Measurements from ENCODE around the gene SLC39A8.
A peak's percentile ranks its signal among the peaks of the same experiment; 100 is the strongest.
"Not testable (repeated sequence)": the region's sequence is repeated elsewhere in the genome, so short reads cannot be mapped to it uniquely, and the experiment has no call there.

The SLC39A8 gene

DNA sequence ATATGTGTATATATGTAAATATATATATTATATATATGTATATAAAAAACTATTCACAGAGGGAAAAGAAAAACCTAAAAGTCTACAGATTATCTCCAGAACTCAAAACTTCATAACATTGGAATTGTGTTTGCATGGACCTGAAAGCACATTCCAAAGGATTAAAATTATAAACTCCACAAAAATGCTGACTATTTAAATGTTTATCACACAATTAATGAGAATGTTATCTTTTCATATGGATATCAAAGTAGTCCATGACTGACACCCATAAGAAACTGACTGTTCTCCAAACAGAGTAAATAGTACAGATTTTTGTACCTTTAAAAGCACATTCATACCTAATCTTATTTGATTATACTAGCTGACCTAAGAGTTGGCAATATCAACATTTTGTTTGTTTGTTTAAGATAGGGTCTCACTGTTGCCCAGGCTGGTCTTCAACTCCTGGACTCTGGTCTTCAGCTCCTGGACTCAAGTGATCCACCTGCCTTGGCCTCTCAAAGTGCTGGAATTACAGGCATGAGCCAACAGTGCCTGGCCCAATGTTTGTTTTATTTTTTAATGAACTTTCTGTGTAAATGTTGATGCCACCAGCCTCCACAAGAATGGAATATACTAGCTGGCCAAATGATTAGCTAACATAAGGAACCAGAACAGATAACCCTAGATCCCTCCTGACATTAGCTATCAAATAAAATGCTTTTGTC, 50.0 kb downstream of the SLC39A8 start:
- no peak for DNase-seq

DNA sequence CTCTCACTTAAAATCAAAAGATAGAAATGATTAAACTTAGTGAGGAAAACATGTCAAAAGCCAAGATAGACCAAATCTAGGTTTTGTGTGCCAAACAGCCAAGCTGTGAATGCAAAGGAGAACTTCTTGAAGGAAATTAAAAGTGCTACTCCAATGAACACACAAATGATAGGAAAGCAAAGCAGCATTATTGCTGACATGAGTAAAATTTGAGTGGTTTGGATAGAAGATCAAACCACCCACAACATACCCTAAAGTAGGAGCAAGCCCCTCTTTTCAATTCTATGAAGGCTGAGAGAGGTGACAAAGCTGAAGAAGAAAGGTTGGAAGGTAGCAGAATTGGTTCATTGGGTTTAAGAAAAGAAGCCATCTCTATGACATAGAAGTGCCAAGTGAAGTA, 56.8 kb downstream of the SLC39A8 start:
- DNase-seq = no peak

DNA sequence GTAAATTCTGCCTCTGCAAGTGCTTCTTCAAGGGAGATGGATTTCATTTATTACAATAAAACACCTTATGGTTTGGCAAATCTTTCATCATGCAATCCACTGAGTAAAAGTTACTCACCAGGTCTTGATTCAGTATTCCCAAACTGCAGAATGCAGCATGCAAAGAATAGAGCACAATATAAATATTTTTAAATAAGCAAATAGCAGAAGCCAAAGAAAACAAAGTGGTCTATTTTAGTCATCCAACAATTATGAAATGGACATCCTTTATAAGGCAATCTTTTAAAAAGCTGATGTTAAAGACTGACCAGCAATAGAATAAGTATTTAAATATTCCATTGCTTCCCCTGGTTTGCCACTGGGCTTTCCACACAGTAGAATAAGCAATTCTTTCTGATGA, 59.5 kb downstream of the SLC39A8 start:
- DNase-seq = no peak

DNA sequence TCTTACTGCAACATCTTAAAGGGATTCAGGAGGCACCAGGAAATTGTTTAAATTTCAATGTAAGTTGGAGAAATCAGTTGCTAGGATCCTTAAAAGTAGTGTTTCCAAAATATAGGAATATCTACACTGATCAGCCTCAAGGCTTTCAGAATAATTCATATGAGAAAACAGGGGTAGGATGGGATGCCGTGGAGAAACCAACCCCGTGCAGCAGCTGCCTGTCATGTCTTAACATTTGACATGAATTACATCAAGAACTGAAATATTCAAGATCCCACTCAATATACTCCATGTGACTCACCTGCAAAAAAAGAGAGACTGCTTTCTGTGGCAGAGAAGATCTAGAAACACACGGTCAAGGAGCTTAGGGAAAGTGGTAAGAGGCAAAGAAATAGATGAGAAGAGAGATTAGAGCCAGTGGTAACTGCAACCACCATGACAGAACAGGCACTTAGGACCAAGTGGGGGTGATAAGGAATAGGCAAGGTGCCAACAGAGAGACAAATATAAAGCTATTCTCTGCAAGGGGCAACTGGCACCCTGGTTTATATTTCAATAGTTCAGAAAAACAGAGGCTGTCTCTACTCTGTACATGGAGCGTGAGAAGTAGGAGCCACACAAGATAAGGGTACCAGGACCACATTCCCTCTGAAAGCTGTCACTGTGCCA, 64.0 kb downstream of the SLC39A8 start:
- no peak for DNase-seq

DNA sequence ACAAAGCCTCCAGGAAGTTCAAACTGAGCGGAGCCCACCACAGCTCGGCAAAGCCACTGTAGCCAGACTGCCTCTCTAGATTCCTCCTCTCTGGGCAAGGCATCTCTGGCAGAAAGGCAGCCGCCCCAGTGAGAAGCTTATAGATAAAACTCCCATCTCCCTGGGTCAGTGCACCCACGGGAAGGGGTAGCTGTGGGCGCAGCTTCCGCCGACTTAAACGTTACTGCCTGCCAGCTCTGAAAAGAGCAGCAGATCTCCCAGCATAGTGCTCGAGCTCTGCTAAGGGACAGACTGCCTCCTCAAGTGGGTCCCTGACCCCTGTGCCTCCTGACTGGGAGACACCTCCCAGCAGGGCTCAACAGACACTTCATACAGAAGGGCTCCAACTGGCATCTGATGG, 72.0 kb downstream of the SLC39A8 start:
- not testable (repeated sequence) for DNase-seq

DNA sequence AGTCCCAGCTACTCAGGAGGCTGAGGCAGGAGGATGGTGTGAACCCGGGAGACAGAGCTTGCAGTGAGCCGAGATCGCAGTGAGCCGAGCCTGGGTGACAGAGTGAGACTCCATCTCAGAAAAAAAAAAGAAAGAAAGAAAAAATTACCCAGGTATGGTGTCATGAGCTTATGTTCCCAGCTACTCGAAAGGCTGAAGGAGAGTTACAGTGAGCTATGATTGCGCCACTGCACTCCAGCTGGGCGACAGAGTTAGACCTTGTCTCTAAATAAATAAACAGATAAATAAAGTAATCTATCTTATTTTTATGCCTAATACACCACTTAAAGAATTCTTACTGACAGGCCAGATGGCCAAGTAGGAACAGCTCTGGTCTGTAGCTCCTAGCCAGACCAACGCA, 73.0 kb downstream of the SLC39A8 start:
- no peak for DNase-seq

DNA sequence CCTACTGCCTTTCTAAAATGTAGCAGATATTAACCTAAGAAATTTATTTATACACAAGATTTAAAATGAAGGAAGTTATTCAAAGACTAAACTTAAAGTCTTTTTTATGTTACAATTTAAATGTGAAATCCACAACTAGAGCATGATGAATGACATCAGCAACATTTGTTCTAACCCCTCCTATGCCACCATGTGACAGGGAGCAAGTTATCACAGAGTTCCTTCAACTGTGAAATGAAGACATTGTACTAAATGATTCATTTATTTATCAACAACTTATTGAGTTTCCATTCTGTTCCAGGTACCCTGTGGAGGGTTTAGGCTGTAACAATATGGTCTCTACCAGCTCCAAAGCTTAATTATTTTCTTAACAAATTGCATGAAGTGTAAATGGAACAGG, 76.9 kb downstream of the SLC39A8 start:
- DNase-seq = no peak

DNA sequence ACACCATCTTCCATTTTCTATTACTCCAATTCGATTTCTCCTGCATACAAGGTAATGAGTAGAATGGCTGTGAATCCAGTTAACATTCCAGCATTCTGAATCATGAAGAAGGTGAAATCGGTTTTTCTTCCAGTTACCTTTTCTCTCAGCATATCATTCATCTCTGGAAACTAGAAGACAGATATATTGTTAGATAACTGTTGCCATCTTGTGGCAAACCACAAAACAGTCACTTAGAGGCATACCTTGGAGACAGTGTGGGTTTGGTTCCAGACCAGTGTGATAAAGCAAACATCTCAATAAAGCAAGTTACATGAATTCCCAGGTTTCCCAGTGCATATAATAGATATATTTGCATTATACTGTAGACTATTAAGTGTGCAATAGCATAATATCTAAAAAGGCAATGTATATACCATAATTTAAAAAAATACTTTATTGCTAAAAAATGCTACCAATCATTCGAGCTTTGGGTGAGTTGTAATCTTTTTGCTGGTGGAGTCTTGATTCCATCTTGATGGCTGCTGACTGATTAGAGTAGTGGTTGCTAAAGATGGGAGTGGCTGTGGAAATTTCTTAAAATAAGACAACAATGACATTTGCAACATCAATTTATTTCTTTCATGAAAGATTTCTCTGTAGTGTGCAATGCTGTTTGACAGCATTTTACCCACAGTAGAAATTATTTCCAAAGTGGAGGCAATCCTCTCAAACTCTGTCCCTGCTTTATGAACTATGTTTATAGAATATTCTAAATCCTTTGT, 82.1 kb downstream of the SLC39A8 start:
- peak; percentile 45 for DNase-seq

DNA sequence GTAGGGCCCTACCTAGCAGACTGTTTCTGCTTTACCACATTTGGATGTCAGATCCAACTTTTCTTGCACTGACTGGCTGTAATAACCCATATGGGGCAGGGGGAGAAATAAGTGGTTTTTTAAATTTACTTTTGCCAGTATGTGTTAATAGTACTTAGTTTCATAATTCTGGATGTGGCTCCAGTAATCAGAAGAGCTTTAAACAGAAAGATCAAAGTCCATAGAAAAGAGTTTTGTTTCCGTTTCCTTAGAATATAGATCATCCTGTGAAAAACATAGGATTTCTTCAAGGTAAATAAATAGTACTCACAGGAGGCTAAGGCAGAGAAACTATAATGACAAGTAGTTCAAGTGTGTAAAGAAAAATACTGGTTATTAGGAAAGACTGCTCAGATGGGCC, 85.6 kb downstream of the SLC39A8 start:
- no peak for DNase-seq

DNA sequence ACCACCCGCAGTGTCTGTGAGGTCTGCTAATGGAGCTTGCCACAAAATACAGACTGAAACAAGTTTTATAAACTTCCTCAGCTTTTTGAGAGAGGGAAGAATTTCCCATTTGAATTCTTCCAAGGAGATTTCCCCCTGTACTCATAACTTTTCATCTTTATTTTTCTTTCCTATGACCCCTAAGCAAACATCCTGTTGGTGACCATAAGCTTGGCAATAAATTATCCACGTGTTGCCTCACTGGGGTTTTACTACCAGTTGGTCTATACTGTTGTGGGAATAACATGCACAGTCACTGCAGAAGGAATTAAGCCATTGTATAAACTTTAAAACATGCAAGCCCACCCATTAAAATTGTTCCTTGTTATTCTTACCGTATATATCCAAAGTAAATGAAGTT, 86.2 kb downstream of the SLC39A8 start:
- DNase-seq = no peak

DNA sequence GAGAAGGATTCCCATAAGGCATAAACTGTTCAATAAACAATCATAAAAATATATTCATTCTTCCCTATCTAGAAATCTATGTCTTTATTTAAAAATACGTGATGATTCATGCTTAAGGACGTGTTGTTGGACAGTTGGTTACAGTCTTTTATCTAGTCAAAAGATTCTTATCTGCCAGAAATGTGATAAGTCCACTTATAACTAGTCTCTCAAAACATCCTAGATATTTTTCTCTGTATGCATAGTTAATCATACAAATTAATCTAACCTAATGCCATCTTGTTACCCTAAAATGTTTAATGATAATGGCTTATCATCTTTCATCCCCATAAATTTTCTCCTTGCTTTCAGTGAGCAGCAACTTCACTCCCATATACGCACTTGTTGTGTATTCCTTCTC, 89.0 kb downstream of the SLC39A8 start:
- DNase-seq = no peak

DNA sequence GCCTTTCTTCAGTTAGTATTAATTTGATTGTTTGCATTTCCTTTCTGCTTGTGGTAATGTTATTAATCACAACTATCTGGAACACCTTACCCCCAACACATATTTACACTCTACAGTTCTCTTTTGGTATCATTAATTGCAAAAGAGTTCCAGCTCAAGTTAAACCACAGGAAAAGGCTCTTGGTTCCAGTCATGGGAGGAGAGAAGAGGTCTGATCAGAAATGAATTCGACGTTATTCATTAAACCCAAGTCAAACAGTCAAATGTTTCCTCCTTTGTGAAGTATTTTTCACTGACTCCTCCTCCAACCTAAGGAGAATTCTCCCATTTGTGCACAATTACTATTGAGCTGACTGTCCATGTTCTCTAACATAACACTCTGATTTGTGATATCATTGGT, 91.4 kb downstream of the SLC39A8 start:
- DNase-seq = no peak

DNA sequence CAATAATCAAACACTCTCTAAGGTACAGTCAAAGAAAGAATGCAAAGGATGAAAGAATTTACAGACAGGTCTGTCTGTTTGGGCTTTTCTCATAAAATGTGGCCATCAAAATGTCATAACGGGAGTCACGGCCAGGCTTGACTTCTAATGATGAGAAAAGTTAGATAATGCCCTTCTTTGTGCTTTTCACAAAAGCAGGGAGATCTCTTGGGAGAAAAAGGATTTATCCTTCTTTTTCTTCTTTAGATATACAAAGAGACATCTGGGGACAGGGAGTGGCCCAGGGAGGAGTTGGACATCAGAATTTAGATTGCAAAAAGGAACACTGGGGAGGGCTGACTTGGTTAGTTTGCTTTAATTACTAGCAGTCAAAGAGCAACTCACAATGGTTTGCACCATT, 93.1 kb downstream of the SLC39A8 start:
- DNase-seq = no peak

DNA sequence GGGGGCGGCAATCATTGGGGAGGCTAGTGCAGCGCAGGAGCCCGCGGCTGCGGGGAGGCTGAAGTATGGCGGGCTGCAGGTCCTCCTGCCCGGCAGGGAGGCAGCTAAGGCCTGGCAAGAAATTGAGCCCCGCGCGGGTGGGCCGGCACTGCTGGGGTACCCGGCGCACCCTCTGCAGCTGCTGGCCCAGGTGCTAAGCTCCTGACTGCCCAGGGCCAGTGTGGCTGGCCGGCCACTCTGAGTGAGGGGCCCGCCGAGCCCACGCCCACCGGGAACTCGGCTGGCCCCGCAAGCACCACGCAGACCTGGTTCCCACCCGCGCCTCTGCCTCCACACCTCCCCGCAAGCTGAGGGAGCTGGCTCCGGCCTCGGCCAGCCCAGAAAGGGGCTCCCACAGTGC, 94.9 kb downstream of the SLC39A8 start:
- DNase-seq = no peak

DNA sequence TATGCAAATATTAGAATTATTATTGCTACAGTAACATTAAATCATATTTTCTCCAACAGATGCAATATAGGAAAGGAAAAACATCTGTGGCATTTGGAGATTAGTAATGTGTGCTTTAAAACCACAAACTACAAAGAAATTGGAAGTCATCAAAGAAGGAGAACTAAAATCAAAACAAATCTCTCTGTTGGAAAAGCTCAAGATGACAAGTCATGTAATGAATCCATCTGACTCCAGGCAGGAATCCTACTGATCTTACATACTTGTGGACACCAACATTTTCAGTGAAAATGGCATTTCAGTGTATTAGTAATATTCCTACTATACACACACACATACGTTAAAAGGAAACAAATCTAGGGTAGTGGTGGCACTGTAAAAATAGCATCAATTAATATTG, 98.2 kb downstream of the SLC39A8 start:
- DNase-seq = no peak

DNA sequence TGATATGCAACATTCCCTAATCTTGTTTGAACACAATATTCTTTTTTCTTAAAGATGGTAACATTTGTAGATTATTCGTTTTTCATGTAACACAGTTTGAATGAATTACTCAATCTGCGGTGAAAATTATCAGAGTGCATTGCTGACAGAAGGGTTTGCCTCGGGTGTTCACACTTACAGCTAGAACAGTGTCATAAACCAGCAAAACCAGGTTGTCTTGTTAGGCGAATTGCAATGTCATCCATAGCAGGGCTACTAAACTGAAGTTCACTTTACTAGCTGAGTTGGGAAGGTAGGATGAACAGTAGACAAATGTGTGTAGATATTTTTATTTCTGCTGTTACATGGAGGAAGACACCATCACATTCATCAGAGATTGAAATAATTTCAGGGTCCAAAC, 98.9 kb downstream of the SLC39A8 start:
- DNase-seq = no peak

DNA sequence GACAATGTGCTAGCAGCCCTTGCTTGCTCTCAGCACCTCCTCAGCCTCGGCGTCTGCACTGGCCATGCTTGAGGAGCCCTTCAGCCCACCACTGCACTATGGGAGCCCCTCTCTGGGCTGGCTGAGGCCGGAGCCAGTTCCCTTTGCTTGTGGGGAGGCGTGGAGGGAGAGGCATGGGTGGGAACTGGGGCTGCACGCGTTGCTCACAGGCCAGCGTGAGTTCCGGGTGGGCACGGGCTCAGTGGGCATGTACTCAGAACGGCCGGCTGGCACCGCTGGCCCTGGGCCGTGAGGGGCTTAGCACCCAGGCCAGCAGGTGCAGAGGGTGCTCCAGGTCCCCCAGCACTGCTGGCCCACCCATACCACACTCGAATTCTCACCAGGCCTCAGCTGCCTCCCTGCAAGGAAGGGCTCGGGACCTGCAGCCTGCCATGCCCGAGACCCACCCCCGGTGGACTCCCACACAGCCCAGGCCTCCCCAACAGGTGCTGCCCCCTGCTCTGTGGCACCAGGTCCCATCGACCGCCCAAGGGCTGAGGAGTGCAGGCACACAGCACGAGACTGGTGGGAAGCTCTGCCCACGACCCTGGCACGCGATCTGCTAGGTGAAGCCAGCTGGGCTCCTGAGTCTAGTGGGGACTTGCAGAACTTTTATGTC, 100.3 kb downstream of the SLC39A8 start:
- DNase-seq = no peak

DNA sequence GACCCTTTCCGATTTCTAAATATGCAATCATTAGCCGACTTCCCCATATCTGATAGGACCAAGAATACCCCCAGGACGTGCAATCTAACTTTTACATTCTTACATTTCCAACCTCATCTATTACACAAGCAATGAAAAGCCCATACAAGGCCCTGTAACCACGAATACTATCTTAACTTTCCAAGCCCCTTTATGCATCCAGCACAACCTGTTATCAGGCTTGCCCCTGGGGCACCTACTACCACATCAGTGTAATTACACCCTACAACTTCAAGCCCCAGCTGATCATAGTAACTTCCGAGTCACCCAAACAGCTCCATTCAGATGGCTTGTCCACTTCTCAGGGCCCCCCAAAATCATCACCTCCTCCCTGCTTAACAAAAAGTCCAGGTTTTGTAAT, 102.0 kb downstream of the SLC39A8 start:
- not testable (repeated sequence) for DNase-seq

DNA sequence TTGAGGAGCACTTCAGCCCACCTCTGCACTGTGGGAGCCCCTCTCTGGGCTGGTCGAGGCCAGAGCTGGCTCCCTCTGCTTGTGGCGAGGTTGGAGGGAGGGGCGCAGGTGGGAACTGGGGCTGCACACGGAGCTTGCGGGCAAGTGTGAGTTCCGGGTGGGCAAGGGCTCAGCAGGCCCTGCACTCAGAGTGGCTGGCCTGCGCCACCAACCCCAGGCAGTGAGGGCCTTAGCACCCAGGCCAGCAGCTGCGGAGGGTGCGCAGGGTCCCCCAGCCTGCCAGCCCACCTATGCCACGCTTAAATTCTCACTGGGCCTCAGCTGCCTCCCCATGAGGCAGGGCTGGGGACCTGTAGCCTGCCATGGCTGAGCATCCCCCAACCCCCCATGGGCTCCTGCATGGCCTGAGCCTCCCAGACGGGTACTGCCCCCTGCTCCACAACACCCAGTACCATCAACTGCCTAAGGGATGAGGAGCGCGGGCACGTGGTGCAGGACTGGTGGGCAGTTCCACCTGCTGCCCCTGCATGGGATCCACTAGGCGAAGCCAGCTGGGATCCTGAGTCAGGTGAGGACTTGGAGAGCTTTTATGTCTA, 110.9 kb downstream of the SLC39A8 start:
- DNase-seq = no peak

DNA sequence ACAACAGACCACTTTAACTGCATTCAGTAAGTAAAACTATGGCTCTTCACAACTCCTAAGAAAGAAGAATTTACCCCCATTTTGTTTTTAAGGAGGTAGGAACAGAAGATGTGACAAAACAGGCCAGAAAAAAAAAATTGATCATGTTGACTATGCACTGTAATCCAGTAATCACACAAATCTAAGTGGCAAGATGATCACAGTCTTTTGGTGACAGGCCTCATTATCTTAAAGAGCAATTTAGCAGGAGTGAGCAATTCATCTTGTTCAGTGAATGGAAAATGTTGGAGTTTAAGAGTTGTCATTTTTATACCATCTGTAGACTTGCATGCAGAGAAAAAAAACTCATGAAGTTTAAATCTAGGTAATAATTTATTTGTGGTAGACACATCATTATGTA, 115.1 kb downstream of the SLC39A8 start:
- no peak for DNase-seq

DNA sequence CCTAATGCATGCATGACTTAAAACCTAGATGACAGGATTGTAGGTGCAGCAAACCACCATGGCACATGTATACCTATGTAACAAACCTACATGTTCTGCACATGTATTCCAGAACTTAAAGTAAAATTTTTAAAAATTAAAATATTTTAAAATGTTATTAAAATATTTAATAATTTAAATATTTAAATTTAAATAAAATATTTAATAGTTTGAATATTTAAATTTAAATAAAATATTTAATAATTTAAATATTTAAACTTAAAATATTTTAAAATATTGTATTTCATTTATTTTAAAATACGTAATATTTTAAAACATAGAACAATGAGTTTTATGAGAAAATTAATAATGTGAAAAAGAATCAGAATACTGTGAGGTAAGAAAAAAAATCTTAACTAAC, 117.9 kb downstream of the SLC39A8 start:
- DNase-seq = no peak

DNA sequence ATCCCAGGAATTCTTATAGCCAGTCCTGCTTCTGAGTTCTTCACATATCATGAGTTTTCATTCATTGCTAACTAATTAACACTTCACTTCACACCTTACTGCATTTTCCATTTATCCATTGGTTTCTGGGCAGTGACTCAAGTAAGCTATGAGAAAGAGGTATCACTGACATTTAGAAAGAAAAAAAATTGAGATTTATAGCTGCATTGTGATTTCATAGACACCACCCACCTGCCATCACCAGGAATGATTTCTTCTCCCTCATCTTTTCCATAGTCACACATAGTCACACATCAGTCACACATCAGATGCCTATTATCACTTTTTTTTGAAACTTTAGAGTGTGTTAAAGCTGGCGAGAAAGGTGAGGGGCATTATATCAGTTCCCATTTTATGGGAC, 121.8 kb downstream of the SLC39A8 start:
- DNase-seq = no peak

DNA sequence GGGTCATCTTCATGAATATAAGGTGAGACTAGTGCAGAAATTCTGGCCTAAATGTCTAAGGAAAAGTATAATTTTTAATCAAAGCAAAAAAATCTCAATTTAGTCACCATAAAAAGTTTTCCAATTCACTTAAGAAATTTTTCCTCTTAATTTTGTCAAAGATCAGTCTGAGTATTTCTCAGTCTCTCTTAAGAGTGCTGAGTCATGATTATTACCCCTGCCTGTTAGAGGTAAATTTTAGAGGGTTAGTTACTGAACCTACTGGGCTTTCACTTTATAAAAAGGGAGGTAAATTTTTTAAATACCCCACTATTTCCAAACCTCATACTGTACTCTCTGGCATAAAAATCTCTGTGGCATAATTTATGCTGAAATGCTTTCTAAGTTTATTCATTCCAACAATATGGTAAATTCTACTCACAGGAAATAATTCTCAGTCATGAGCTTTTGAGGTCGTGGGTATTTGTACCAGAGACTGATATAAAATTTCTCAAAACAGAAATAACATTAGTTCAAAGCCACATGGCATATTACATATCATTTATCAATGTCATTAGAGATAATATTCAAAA, 122.4 kb downstream of the SLC39A8 start:
- no peak for DNase-seq

Measured in NCI-H1092 (cell line).